GM12878 (cell line): Measurements from ENCODE around the gene JDP2. TPM values are rescaled to one million over a fixed set of nuclear protein-coding genes. Genes with fewer than 3 reads are reported as not detected.
A peak's percentile ranks its signal among the peaks of the same experiment; 100 is the strongest.

Experiments used
- BACH1 ChIP-seq: fragments of 450-650 bp; IDR thresholded peaks from 2 replicates; pipeline ENCODE4 v1.6.1; 2017; ENCODE audit warnings: mild to moderate bottlenecking, borderline replicate concordance
- BHLHE40 ChIP-seq, 2 experiments: fragments of 450-650 bp in 1 of 2; IDR thresholded peaks; 2 replicates each; pipeline ENCODE4 v1.6.1; 2011 to 2017; ENCODE audit warnings: low read depth in 2 of 2, borderline replicate concordance in 1 of 2, improper control_type of control experiment in 1 of 2, low read length in 1 of 2, mild to moderate bottlenecking in 1 of 2
- BRCA1 ChIP-seq: IDR thresholded peaks from 2 replicates; pipeline ENCODE4 v1.6.1; 2011; ENCODE audit warnings: low read depth, low read length, improper control_type of control experiment
- CBX5 ChIP-seq: sonication (generic); IDR thresholded peaks from 2 replicates; pipeline ENCODE4 v1.6.1; 2016; ENCODE audit warnings: low read depth, moderate library complexity, mild to moderate bottlenecking, inconsistent platforms
- CEBPB ChIP-seq, 2 experiments: fragments of 150-350 bp in 1 of 2; IDR thresholded peaks; 2 replicates each; pipeline ENCODE4 v1.6.1; 2012 to 2014; ENCODE audit warnings: low read depth in 2 of 2, low read length in 2 of 2, borderline replicate concordance in 1 of 2, inconsistent platforms in 1 of 2
- CHD2 ChIP-seq: IDR thresholded peaks from 2 replicates; pipeline ENCODE4 v1.6.1; 2011; ENCODE audit warnings: low read depth, low read length, improper control_type of control experiment, borderline replicate concordance
- ELK1 ChIP-seq: IDR thresholded peaks from 2 replicates; pipeline ENCODE4 v1.6.1; 2012; ENCODE audit warnings: low read depth, low read length, improper control_type of control experiment
- GABPA ChIP-seq: IDR thresholded peaks from 2 replicates; pipeline ENCODE4 v1.6.1; 2014; ENCODE audit warnings: antibody characterized with exemption, low read depth, mild to moderate bottlenecking, inconsistent platforms
- KAT2A ChIP-seq: conservative IDR thresholded peaks from 2 replicates; pipeline ENCODE4 v1.6.1; 2011; ENCODE audit warnings: low read depth, low read length; ENCODE audit not compliant: control insufficient read depth
- KLF5 ChIP-seq: fragments of 450-650 bp; IDR thresholded peaks from 2 replicates; pipeline ENCODE4 v1.6.1; 2014; ENCODE audit warnings: mild to moderate bottlenecking; ENCODE audit not compliant: partially characterized antibody
- MTA2 ChIP-seq: fragments of 450-650 bp; IDR thresholded peaks from 2 replicates; pipeline ENCODE4 v1.6.1; 2016; ENCODE audit warnings: low read depth, mild to moderate bottlenecking, moderate library complexity
- MYB ChIP-seq: fragments of 150-350 bp; IDR thresholded peaks from 2 replicates; pipeline ENCODE4 v1.6.1; 2014; ENCODE audit warnings: mild to moderate bottlenecking, low read depth, low read length, borderline replicate concordance
- MYC ChIP-seq: IDR thresholded peaks from 2 replicates; pipeline ENCODE4 v1.6.1; 2011; ENCODE audit warnings: mild to moderate bottlenecking, low read length, moderate library complexity, inconsistent platforms; ENCODE audit not compliant: insufficient read depth, insufficient replicate concordance, insufficient read length, severe bottlenecking
- NFYB ChIP-seq: IDR thresholded peaks from 2 replicates; pipeline ENCODE4 v1.6.1; 2011; ENCODE audit warnings: low read depth, mild to moderate bottlenecking, low read length, improper control_type of control experiment, moderate library complexity; ENCODE audit not compliant: insufficient read depth
- NR2F1 ChIP-seq: fragments of 450-650 bp; conservative IDR thresholded peaks from 2 replicates; pipeline ENCODE4 v1.6.1; 2017; ENCODE audit warnings: mild to moderate bottlenecking
- POU2F2 ChIP-seq: IDR thresholded peaks from 3 replicates; pipeline ENCODE4 v1.6.1; 2011; ENCODE audit warnings: low read depth, mild to moderate bottlenecking, low read length, borderline replicate concordance
- RB1 ChIP-seq: fragments of 450-650 bp; formaldehyde crosslinking; IDR thresholded peaks from 2 replicates; pipeline ENCODE4 v1.6.1; 2017; ENCODE audit warnings: mild to moderate bottlenecking, borderline replicate concordance
- RCOR1 ChIP-seq: conservative IDR thresholded peaks from 2 replicates; pipeline ENCODE4 v1.6.1; 2012; ENCODE audit warnings: low read depth, low read length, improper control_type of control experiment
- RELA ChIP-seq: fragments of 450-650 bp; IDR thresholded peaks from 2 replicates; pipeline ENCODE4 v1.8.0; 2014; ENCODE audit warnings: borderline replicate concordance; ENCODE audit not compliant: partially characterized antibody
- SIX5 ChIP-seq: IDR thresholded peaks from 2 replicates; pipeline ENCODE4 v1.6.1; 2011; ENCODE audit warnings: mild to moderate bottlenecking, low read depth, low read length, moderate library complexity; ENCODE audit not compliant: severe bottlenecking
- SRF ChIP-seq, 2 experiments: IDR thresholded peaks; 2 replicates each; pipeline ENCODE4 v1.6.1; 2011; ENCODE audit warnings: low read depth in 2 of 2, low read length in 2 of 2, mild to moderate bottlenecking in 1 of 2, moderate library complexity in 1 of 2
- TCF12 ChIP-seq: IDR thresholded peaks from 2 replicates; pipeline ENCODE4 v1.6.1; 2011; ENCODE audit warnings: low read depth, mild to moderate bottlenecking, low read length
- TCF7 ChIP-seq: IDR thresholded peaks from 2 replicates; pipeline ENCODE4 v1.6.1; 2014; ENCODE audit warnings: antibody characterized with exemption, borderline replicate concordance
- WRNIP1 ChIP-seq: IDR thresholded peaks from 2 replicates; pipeline ENCODE4 v1.6.1; 2011; ENCODE audit warnings: low read depth, low read length, improper control_type of control experiment, borderline replicate concordance
- YY1 ChIP-seq: IDR thresholded peaks from 2 replicates; pipeline ENCODE4 v1.6.1; 2011; ENCODE audit warnings: low read depth, mild to moderate bottlenecking, low read length
- ZNF384 ChIP-seq: IDR thresholded peaks from 2 replicates; pipeline ENCODE4 v1.6.1; 2012; ENCODE audit warnings: low read depth, mild to moderate bottlenecking, low read length, improper control_type of control experiment, borderline replicate concordance
- polyA plus RNA-seq, 11 experiments: library from polyadenylated mRNA; depleted of rRNA in 4 of 11; unstranded in 6 of 11; stranded (reverse) in 5 of 11; fragments of >200 nt; fragmentation: Nextera tagmentation in 4 of 11; fragmentation: Illumina TruSeq in 1 of 11; extraction: Ambion mirVana in 4 of 11; extraction: Trizol in 1 of 11; gene quantifications; 1 replicate in 1 of 11; 2 replicates in 10 of 11; pipeline versions ENCODE4 v1.2.1 to v1.2.3, GENCODE V29; 2011 to 2016; ENCODE audit warnings: inconsistent platforms in 2 of 11, missing spikeins in 2 of 11, low read depth in 1 of 11
- total RNA-seq, 4 experiments: library from RNA; depleted of rRNA in 3 of 4; stranded (reverse); fragments of >200 nt in 3 of 4; fragmentation: Illumina TruSeq in 1 of 4; extraction: Trizol in 1 of 4; gene quantifications; 2 replicates each; pipeline versions ENCODE4 v1.2.1 to v1.2.3, GENCODE V29; 2013 to 2021
- TF ChIP-seq, protein P1 (sequence below): fragments of 450-650 bp; conservative IDR thresholded peaks from 2 replicates; pipeline ENCODE4 v1.6.1; 2017; ENCODE audit warnings: mild to moderate bottlenecking, moderate library complexity
- TF ChIP-seq, protein P2 (sequence below): fragments of 450-650 bp; IDR thresholded peaks from 2 replicates; pipeline ENCODE4 v1.6.1; 2014; ENCODE audit warnings: mild to moderate bottlenecking

The JDP2 gene
- total and polyA plus RNA-seq, 10 of the 15 experiments (the other 5 are each of a cell fraction or from before 2014, with no cell fraction given) = 0.71 to 21.3 (median 11.2) TPM

GRCh38 chr14:75487155-75487671 is 59.4 kb downstream of the JDP2 start (continued):
- TF ChIP-seq SRF (IDR thresholded peaks at IDR 0.05; ENCODE audit: low read depth in 2 of 2, low read length in 2 of 2) (0 out of 4 replicates have a peak, but pooled peaks of 1 of the 2 experiments have one; percentile 30), BRCA1 (no peak), GABPA (peak; percentile 56; the same call in 1 of the 2 replicates), KAT2A (no peak), KLF5 (no peak), WRNIP1 (no peak), RCOR1 (no peak), NR2F1 (peak; percentile 57; the same call in 1 of the 2 replicates), MYB (peak; percentile 74; the same call in 1 of the 2 replicates), MYC (no peak), BHLHE40 (IDR thresholded peaks at IDR 0.05; ENCODE audit: borderline replicate concordance in 1 of 2, low read depth in 2 of 2, low read length in 1 of 2) (peak in 1 of 2 experiments; percentile 64; a peak in 1 of 4 replicates), CHD2 (no peak), BACH1 (peak; percentile 69; the same call in 1 of the 2 replicates), RB1 (no peak), ELK1 (no peak), NFYB (no peak), TCF7 (peak; percentile 69; the same call in 1 of the 2 replicates), SIX5 (no peak), POU2F2 (peak; percentile 30; the same call in 1 of the 3 replicates), CEBPB (IDR thresholded peaks at IDR 0.05; ENCODE audit: borderline replicate concordance in 1 of 2, low read depth in 2 of 2, low read length in 2 of 2) (peak in 1 of 2 experiments; percentile 59; a peak in 1 of 4 replicates), RELA (no peak), TCF12 (peak; percentile 96), CBX5 (no peak), YY1 (no peak), MTA2 (peak; percentile 95), ZNF384 (peak; percentile 66; the same call in 1 of the 2 replicates)
- TF ChIP-seq, protein P1, sequence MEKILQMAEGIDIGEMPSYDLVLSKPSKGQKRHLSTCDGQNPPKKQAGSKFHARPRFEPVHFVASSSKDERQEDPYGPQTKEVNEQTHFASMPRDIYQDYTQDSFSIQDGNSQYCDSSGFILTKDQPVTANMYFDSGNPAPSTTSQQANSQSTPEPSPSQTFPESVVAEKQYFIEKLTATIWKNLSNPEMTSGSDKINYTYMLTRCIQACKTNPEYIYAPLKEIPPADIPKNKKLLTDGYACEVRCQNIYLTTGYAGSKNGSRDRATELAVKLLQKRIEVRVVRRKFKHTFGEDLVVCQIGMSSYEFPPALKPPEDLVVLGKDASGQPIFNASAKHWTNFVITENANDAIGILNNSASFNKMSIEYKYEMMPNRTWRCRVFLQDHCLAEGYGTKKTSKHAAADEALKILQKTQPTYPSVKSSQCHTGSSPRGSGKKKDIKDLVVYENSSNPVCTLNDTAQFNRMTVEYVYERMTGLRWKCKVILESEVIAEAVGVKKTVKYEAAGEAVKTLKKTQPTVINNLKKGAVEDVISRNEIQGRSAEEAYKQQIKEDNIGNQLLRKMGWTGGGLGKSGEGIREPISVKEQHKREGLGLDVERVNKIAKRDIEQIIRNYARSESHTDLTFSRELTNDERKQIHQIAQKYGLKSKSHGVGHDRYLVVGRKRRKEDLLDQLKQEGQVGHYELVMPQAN = no peak; the same call in 1 of the 2 replicates
- TF ChIP-seq, protein P2, sequence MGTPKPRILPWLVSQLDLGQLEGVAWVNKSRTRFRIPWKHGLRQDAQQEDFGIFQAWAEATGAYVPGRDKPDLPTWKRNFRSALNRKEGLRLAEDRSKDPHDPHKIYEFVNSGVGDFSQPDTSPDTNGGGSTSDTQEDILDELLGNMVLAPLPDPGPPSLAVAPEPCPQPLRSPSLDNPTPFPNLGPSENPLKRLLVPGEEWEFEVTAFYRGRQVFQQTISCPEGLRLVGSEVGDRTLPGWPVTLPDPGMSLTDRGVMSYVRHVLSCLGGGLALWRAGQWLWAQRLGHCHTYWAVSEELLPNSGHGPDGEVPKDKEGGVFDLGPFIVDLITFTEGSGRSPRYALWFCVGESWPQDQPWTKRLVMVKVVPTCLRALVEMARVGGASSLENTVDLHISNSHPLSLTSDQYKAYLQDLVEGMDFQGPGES = no peak
